ENCODE measurements around the gene CP. TPM values are rescaled to one million over a fixed set of nuclear protein-coding genes. Genes with fewer than 3 reads are reported as not detected.

Gene CP
- total and polyA plus RNA-seq, 9 donors = 1.0 to 5.8 (median 1.7) TPM

DNA sequence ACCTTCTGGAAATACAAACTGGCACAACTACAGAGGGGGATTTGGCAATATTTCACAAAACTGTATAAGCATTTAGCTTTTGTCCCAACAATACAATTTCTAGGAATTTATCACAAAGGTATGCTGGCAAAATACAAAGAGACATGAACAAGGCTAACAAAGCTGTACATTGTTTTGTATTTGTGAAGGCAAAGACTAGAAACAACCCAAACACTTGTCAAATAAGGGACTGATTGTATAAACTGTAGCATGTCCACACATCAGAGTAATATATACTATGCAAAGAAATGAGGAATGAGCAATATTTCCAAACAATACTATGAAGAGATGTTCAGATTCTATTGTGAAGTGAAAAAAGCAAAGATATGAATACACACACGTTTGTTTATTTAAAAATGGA, 26.4 kb downstream of the CP start:
- Histone ChIP-seq H3K36me3 (ENCODE audit: control insufficient read depth, insufficient read depth, low read length) (no peaks in the 10 kb centered on the region), H3K27ac (ENCODE audit: low read length) (no peak overlapping the region), H3K4me3 (ENCODE audit: low read length) (no peak overlapping the region), H3K27me3 (ENCODE audit: control insufficient read depth, insufficient read depth, low read length) (no peaks in the 10 kb centered on the region), H3K4me1 (ENCODE audit: control insufficient read depth, insufficient read depth, low read length) (no peaks in the 10 kb centered on the region), H3K9me3 (replicated peaks; ENCODE audit: control insufficient read depth, low read depth, low read length) (no peaks in the 10 kb centered on the region)
- WGBS (ENCODE audit: insufficient coverage) = no CpG with 5 or more reads among the region's 1 CpG
- DNase-seq = no peak

DNA sequence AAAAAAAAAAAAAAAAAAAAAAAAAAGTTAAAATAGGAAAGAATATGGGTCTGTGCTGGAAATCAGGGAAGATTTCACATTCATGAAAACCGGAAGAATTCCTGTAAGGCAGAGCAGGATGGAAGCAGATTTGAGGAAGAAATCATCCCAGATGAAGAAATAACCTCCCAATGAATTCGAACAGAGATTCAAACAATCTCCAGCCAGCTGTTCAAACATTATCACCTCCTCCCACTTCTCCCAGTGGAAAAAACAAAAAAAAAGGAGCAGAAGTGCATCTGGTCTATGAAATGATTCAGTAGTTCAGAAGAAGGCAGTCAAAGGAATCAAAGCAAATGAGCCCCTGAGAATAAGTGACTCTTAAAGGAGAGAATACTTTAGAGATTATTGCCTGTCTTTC, 33.1 kb downstream of the CP start:
- no CpG with 5 or more reads among the region's 2 CpGs for WGBS (ENCODE audit: insufficient coverage)
- peak; percentile 25 for DNase-seq

DNA sequence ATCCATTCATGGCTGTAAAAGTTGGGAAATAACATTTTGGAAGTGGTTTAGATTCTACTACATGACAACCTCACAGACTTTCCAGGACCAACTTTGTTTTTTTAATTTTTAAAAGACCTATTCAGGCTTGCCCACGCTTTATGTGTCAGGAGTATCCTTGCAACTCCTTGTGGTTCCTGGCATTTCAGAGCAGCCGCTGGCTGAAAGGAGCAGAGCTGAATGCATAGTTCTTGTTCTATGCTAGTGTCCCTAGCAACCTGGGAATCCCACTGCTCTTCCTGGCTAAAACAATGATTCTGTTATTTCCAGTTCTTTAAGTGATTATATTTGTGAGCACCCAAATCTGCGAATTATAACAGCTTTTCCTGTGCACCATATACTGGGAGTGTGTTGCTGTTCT, 34.9 kb downstream of the CP start:
- Histone ChIP-seq H3K4me1 (ENCODE audit: control insufficient read depth, insufficient read depth, low read length) (no peaks in the 10 kb centered on the region), H3K9me3 (replicated peaks; ENCODE audit: control insufficient read depth, low read depth, low read length) (no peaks in the 10 kb centered on the region), H3K4me3 (ENCODE audit: low read length) (no peak overlapping the region), H3K36me3 (ENCODE audit: control insufficient read depth, insufficient read depth, low read length) (no peaks in the 10 kb centered on the region), H3K27me3 (ENCODE audit: control insufficient read depth, insufficient read depth, low read length) (no peaks in the 10 kb centered on the region), H3K27ac (ENCODE audit: low read length) (no peak overlapping the region)
- no peak for DNase-seq
- WGBS (ENCODE audit: insufficient coverage) = 90% methylated on average over 2 of the region's 3 CpGs

More for the DNA sequence above, 33.1 kb downstream of the CP start:
- H3K4me3 ChIP-seq (ENCODE audit: low read length) = no peak overlapping the region
- H3K4me1 ChIP-seq (ENCODE audit: control insufficient read depth, insufficient read depth, low read length) = no peaks in the 10 kb centered on the region
- H3K36me3 ChIP-seq (ENCODE audit: control insufficient read depth, insufficient read depth, low read length) = no peaks in the 10 kb centered on the region
- H3K27me3 ChIP-seq (ENCODE audit: control insufficient read depth, insufficient read depth, low read length) = no peaks in the 10 kb centered on the region
- H3K9me3 ChIP-seq (replicated peaks; ENCODE audit: control insufficient read depth, low read depth, low read length) = no peaks in the 10 kb centered on the region
- H3K27ac ChIP-seq (ENCODE audit: low read length) = no peak overlapping the region

DNA sequence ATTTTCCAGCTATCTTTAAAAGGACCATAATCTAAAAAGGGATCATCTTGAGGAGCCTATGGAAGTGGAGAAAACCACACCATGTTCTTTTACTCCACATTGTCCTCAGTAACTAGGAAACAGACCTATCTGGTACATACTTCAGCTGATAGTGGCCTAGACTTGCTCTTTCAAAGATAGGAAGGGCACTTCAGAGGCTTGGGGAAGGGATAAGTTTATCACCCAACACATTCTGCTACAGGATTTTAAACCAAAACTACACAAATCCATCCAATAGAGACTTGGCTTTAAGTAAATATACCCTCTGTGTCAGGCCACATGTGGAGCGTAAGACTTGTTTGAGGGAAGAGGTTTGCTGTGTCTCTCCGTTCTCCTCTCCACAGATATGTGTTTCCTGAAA, 35.4 kb downstream of the CP start:
- Histone ChIP-seq H3K9me3 (replicated peaks; ENCODE audit: control insufficient read depth, low read depth, low read length) (no peaks in the 10 kb centered on the region), H3K27me3 (ENCODE audit: control insufficient read depth, insufficient read depth, low read length) (no peaks in the 10 kb centered on the region), H3K27ac (ENCODE audit: low read length) (no peak overlapping the region), H3K36me3 (ENCODE audit: control insufficient read depth, insufficient read depth, low read length) (no peaks in the 10 kb centered on the region), H3K4me3 (ENCODE audit: low read length) (no peak overlapping the region), H3K4me1 (ENCODE audit: control insufficient read depth, insufficient read depth, low read length) (no peaks in the 10 kb centered on the region)
- no peak for DNase-seq
- WGBS (ENCODE audit: insufficient coverage) = no CpG with 5 or more reads among the region's 2 CpGs

DNA sequence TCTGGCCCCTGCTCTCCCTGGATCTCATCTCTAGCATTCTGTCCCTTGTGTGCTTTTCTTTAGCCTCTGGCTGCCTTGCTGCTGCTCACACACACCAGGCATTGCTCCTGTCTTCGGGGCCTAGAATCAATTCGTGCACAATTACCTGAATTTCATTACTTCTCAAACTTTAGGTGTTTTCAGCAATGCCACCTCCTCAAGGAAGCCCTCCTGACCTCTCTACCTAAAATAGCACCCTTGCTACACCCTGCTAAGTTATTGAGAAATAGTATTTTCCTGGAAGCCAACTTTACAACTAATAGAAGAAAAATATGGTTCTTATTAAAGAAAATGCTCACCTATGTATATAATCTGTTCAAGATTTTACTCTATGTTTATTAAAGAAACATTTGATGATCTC, 40.4 kb downstream of the CP start:
- no peak for DNase-seq
- Histone ChIP-seq H3K27ac (ENCODE audit: low read length) (no peak overlapping the region), H3K4me3 (ENCODE audit: low read length) (no peak overlapping the region), H3K36me3 (ENCODE audit: control insufficient read depth, insufficient read depth, low read length) (no peaks in the 10 kb centered on the region), H3K9me3 (replicated peaks; ENCODE audit: control insufficient read depth, low read depth, low read length) (no peaks in the 10 kb centered on the region), H3K4me1 (ENCODE audit: control insufficient read depth, insufficient read depth, low read length) (no peaks in the 10 kb centered on the region), H3K27me3 (ENCODE audit: control insufficient read depth, insufficient read depth, low read length) (no peaks in the 10 kb centered on the region)
- 100% methylated on average over 1 of the region's 2 CpGs for WGBS (ENCODE audit: insufficient coverage)

DNA sequence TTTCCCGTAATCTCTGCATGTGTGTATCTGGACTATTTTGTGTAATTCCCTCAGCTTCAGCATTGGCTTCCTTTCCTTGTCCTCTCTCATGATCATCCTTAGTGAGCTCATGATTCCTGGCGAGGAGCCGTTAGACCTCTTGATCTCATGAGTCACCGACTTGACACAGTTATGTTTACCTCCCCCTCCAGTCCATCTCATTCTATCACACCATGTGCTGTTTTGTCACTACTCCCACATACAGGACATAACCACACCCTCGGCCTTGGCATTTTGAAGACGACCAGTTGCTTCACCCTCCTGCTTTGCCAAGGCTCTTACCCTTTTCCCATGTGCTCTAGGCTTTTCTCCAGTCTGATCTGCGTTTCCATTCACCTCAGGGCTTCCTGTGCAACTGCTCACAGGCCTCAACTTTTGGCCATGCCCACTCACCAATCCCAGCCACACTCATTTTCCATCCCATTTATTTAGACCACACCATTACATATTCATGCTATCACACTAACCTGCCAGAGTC, 41.5 kb downstream of the CP start:
- H3K9me3 ChIP-seq (replicated peaks; ENCODE audit: control insufficient read depth, low read depth, low read length) = no peaks in the 10 kb centered on the region
- H3K4me3 ChIP-seq (ENCODE audit: low read length) = no peak overlapping the region
- peak; percentile 90 for DNase-seq
- 49% methylated on average over 6 of the region's 7 CpGs for WGBS (ENCODE audit: insufficient coverage)
- no peaks in the 10 kb centered on the region for H3K36me3 ChIP-seq (ENCODE audit: control insufficient read depth, insufficient read depth, low read length)
- H3K4me1 ChIP-seq (ENCODE audit: control insufficient read depth, insufficient read depth, low read length) = no peaks in the 10 kb centered on the region
- H3K27ac ChIP-seq (ENCODE audit: low read length) = no peak overlapping the region
- H3K27me3 ChIP-seq (ENCODE audit: control insufficient read depth, insufficient read depth, low read length) = no peaks in the 10 kb centered on the region

DNA sequence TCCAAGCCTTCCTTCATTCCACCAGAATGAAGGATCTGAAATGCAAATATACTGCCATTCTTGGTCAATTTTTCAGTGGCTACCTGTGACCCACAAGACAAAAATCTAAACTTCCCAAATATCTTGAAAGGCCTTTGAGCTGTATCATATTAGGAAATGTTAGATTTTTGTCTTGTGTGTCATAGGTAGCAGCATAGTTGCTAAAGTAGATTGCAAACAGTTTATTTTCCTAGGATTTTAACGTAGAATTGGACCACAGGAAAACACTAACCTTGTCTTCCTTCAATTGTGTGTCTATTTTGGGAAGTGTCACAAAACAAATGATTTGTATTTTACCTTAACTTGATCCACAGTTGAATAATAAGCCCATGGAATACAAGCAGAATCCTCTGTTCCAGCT, 42.4 kb downstream of the CP start:
- no CpG with 5 or more reads among the region's 1 CpG for WGBS (ENCODE audit: insufficient coverage)

DNA sequence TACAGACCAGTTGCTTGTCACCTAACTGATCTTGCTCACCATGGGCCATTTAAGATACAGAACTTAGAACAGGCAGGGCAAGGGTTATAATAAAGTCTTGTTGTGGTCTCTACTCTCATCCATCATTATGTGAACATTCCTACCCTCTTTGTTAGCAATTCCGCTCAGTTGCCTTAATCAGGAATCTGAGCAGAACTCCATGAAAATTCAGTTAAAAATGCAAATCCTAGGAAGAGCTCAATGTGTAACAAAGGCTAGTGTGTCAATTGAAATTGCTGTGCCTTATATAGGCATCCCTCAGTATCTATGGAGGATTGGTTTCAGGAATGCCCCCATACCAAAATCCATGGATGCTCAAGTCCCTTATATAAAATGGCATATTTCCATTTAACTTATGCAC, 44.5 kb downstream of the CP start:
- no peak overlapping the region for H3K4me3 ChIP-seq (ENCODE audit: low read length)
- no peaks in the 10 kb centered on the region for H3K27me3 ChIP-seq (ENCODE audit: control insufficient read depth, insufficient read depth, low read length)
- DNase-seq = no peak
- no peaks in the 10 kb centered on the region for H3K9me3 ChIP-seq (replicated peaks; ENCODE audit: control insufficient read depth, low read depth, low read length)
- WGBS (ENCODE audit: insufficient coverage) = no CpG with 5 or more reads among the region's 1 CpG
- H3K27ac ChIP-seq (ENCODE audit: low read length) = no peak overlapping the region
- no peaks in the 10 kb centered on the region for H3K36me3 ChIP-seq (ENCODE audit: control insufficient read depth, insufficient read depth, low read length)
- no peaks in the 10 kb centered on the region for H3K4me1 ChIP-seq (ENCODE audit: control insufficient read depth, insufficient read depth, low read length)

More for the DNA sequence above, 42.4 kb downstream of the CP start:
- no peak for DNase-seq
- Histone ChIP-seq H3K9me3 (replicated peaks; ENCODE audit: control insufficient read depth, low read depth, low read length) (no peaks in the 10 kb centered on the region), H3K4me1 (ENCODE audit: control insufficient read depth, insufficient read depth, low read length) (no peaks in the 10 kb centered on the region), H3K36me3 (ENCODE audit: control insufficient read depth, insufficient read depth, low read length) (no peaks in the 10 kb centered on the region), H3K27me3 (ENCODE audit: control insufficient read depth, insufficient read depth, low read length) (no peaks in the 10 kb centered on the region), H3K27ac (ENCODE audit: low read length) (no peak overlapping the region), H3K4me3 (ENCODE audit: low read length) (no peak overlapping the region)

DNA sequence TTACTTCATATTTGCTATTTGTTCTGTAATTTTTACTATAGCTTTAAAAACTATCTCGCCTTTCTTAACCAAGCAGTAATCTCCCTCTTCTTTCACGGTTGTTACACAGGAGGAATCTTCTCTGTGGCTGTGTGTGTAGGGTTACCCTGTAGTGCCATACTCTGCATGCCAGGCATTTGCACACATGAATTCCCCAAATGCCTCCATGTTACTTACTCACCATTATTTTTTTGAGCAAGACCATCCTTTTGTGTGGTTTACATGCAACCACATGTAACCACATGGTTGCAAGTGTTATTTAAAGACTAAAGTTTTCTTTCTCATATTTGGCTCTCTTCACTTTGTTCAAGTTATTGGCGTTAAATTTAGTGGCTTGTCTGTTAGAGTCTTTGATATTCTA, 46.7 kb downstream of the CP start:
- Histone ChIP-seq H3K4me1 (ENCODE audit: control insufficient read depth, insufficient read depth, low read length) (no peaks in the 10 kb centered on the region), H3K9me3 (replicated peaks; ENCODE audit: control insufficient read depth, low read depth, low read length) (no peaks in the 10 kb centered on the region), H3K27ac (ENCODE audit: low read length) (no peak overlapping the region), H3K27me3 (ENCODE audit: control insufficient read depth, insufficient read depth, low read length) (no peaks in the 10 kb centered on the region), H3K36me3 (ENCODE audit: control insufficient read depth, insufficient read depth, low read length) (peaks cover 4% of the 10 kb centered on the region), H3K4me3 (ENCODE audit: low read length) (no peak overlapping the region)
- no peak for DNase-seq
- no CpG with 5 or more reads among the region's 3 CpGs for WGBS (ENCODE audit: insufficient coverage)

DNA sequence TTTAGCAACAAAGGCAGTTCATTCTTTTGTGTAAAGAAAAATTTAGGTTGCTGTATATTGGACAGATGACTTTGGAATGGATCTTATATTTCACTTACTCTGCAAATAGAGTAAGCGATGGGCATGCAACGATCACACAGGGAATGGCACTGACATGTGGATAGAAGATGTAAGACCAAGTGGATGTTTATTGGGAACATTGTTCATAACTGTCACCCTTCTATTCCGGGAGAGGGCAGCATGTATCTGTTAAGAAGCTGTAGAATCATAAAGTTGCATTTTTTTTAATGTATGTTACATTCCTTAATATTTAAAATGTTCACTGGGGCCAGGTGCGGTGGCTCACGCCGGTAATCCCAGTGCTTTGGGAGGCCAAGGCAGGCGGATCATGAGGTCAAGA, 51.0 kb downstream of the CP start:
- H3K4me3 ChIP-seq (ENCODE audit: low read length) = no peak overlapping the region
- DNase-seq = no peak
- 88% methylated on average over 4 of the region's 7 CpGs for WGBS (ENCODE audit: insufficient coverage)
- peaks cover 6% of the 10 kb centered on the region for H3K36me3 ChIP-seq (ENCODE audit: control insufficient read depth, insufficient read depth, low read length)
- H3K27ac ChIP-seq (ENCODE audit: low read length) = no peak overlapping the region
- no peaks in the 10 kb centered on the region for H3K9me3 ChIP-seq (replicated peaks; ENCODE audit: control insufficient read depth, low read depth, low read length)
- H3K4me1 ChIP-seq (ENCODE audit: control insufficient read depth, insufficient read depth, low read length) = no peaks in the 10 kb centered on the region
- H3K27me3 ChIP-seq (ENCODE audit: control insufficient read depth, insufficient read depth, low read length) = no peaks in the 10 kb centered on the region

DNA sequence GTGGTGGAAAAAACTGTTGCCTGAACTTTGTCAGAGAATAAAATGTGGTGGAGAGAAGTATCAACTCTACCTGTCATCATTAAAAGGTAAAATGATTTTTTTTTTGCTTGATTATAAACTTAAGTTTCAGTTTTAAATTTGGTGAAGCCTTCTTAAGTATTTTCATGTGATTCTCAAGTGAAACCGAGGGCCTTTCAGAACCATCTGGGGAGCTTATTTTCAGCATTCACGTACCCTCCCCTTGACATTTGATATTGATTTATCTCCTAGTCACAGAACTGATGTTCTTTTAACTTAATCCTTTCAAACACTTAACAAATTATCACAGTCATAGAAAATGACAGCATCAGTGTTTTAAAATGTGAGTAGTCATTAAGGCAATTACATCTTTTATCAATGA, 53.7 kb downstream of the CP start:
- H3K36me3 ChIP-seq (ENCODE audit: control insufficient read depth, insufficient read depth, low read length) = peaks cover 17% of the 10 kb centered on the region
- no peak for DNase-seq
- H3K4me3 ChIP-seq (ENCODE audit: low read length) = no peak overlapping the region
- WGBS (ENCODE audit: insufficient coverage) = no CpG with 5 or more reads among the region's 2 CpGs
- H3K9me3 ChIP-seq (replicated peaks; ENCODE audit: control insufficient read depth, low read depth, low read length) = no peaks in the 10 kb centered on the region
- no peaks in the 10 kb centered on the region for H3K27me3 ChIP-seq (ENCODE audit: control insufficient read depth, insufficient read depth, low read length)
- no peaks in the 10 kb centered on the region for H3K4me1 ChIP-seq (ENCODE audit: control insufficient read depth, insufficient read depth, low read length)
- H3K27ac ChIP-seq (ENCODE audit: low read length) = no peak overlapping the region

All from muscle of leg (tissue), 11 donors.